ENCODE measurements around the gene SDF4. TPM values are rescaled to one million over a fixed set of nuclear protein-coding genes. Genes with fewer than 3 reads are reported as not detected.

Gene SDF4
- total RNA-seq, 1 donor from 2014 or later: 18.4 TPM

GRCh38 chr1:1228187-1228586 lies 3.6 kb downstream of the SDF4 start:
- no peak for DNase-seq

GRCh38 chr1:1227386-1227785 lies 4.4 kb downstream of the SDF4 start:
- DNase-seq: no peak

- DNase-seq: no peak
These were observed 5.0 kb downstream of the SDF4 start for GRCh38 chr1:1226566-1227362.

- no peak for DNase-seq
These were observed 5.9 kb downstream of the SDF4 start for GRCh38 chr1:1225913-1226312.

- DNase-seq: no peak
These were observed 6.5 kb downstream of the SDF4 start for GRCh38 chr1:1225238-1225845.

GRCh38 chr1:1223891-1224290 lies 7.9 kb downstream of the SDF4 start:
- DNase-seq: no peak

- no peak for DNase-seq
These were observed 8.5 kb downstream of the SDF4 start for GRCh38 chr1:1223321-1223720.

- no peak for DNase-seq
These were observed 9.1 kb downstream of the SDF4 start for GRCh38 chr1:1222575-1223225.

GRCh38 chr1:1221887-1222574 lies 9.8 kb downstream of the SDF4 start:
- no peak for DNase-seq

- DNase-seq: no peak
These were observed 11.6 kb downstream of the SDF4 start for GRCh38 chr1:1220197-1220596.

GRCh38 chr1:1219341-1219740 lies 12.5 kb downstream of the SDF4 start:
- DNase-seq: no peak

GRCh38 chr1:1218524-1219200 lies 13.1 kb downstream of the SDF4 start:
- DNase-seq: no peak

- no peak for DNase-seq
These were observed 13.9 kb downstream of the SDF4 start for GRCh38 chr1:1217621-1218523.

GRCh38 chr1:1216770-1217620 lies 14.8 kb downstream of the SDF4 start:
- DNase-seq: no peak

- DNase-seq: no peak
These were observed 15.8 kb downstream of the SDF4 start for GRCh38 chr1:1215881-1216605.

- no peak for DNase-seq
These were observed 16.6 kb downstream of the SDF4 start for GRCh38 chr1:1215080-1215676.

- no peak for DNase-seq
These were observed 18.2 kb downstream of the SDF4 start, which contains the start of gene TNFRSF4 for GRCh38 chr1:1213345-1214265. Gene TNFRSF4, minus strand, starts transcription at chr1:1214153. Its CDS starts 26 bp downstream, at chr1:1214127.

Data from occipital lobe (tissue), 2 donors.